Measurements from ENCODE around the gene RFX2. TPM values are rescaled to one million over a fixed set of nuclear protein-coding genes. Genes with fewer than 3 reads are reported as not detected.

Gene RFX2
- total RNA-seq, 1 donor, result 10.7 TPM

DNA sequence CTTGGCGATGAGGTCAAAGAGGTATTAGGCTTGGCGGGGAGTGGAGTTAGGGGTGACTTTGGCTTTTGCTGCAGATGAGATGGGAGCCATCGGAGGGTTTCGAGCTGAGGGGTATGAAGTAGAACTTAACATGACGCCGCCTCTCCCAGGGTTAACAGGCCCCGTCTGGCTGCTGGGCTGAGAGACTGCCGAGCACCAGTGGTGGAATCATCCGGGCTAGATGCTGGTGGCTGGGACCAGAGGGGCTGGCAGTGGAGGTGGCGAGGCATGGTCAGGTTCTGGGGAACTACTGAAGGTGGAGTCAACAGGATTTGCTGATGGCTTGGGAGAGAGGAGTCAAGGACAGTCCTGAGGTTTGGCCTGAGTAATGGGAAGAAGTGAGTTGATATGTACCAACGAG lies 4.9 kb downstream of the RFX2 start:
- no peak overlapping the region for H3K4me3 ChIP-seq (ENCODE audit: low read depth, low read length)
- DNase-seq (ENCODE audit: low read depth), result no peak
- no peak for TF ChIP-seq CTCF (IDR thresholded peaks at IDR 0.05; ENCODE audit: insufficient read depth, low read length)

DNA sequence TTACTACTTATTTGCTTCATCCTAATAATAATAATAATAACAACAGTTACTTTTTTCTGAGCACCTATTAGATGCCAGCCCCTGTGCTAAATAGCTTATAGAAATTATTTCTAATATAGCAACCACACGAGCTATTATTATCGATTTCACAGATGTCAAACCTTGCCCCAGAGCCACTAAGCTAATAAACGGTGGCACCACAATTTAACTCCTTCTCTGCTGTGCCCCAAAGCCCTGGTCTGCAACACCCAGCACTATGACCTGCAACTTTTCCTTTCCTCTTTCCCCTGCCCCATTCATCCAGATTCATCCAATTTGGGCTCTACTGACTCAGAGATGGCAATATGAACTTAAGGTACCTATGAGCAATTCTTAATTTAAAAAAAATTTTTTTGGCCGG lies 6.4 kb downstream of the RFX2 start:
- H3K4me3 ChIP-seq (ENCODE audit: low read depth, low read length), result no peak overlapping the region
- no peak for TF ChIP-seq CTCF (IDR thresholded peaks at IDR 0.05; ENCODE audit: insufficient read depth, low read length)
- DNase-seq (ENCODE audit: low read depth), result no peak

DNA sequence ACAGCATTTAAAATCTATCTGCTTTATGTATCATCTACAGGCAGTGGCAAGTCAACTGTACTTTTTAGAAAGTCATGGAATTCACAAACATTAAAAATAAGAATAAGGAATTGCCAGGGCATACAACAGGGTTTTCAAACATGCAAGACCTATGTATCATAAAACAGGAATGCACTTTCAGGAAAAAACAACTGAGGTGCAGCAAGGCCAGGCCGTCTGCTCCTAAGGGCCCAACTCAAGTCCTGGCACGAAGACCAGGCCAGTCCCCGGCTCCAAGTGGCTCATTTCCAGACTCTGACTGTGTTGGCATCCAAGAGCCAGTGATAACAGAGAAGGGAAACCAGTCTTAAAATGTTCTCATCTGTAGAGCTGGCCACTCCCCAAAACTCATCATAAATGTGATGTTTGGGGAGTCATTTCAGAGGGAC lies 7.1 kb downstream of the RFX2 start:
- no peak overlapping the region for H3K4me3 ChIP-seq (ENCODE audit: low read depth, low read length)
- TF ChIP-seq CTCF (IDR thresholded peaks at IDR 0.05; ENCODE audit: insufficient read depth, low read length), result no peak
- peak; percentile 100 for DNase-seq (ENCODE audit: low read depth)

- no peak overlapping the region for H3K4me3 ChIP-seq (ENCODE audit: low read depth, low read length)
- no peak for TF ChIP-seq CTCF (IDR thresholded peaks at IDR 0.05; ENCODE audit: insufficient read depth, low read length)
- DNase-seq (ENCODE audit: low read depth), result no peak
Observed at GRCh38 chr19:6101991-6102390, 8.3 kb downstream of the RFX2 start.

GRCh38 chr19:6101291-6101825 lies 8.9 kb downstream of the RFX2 start:
- no peak for TF ChIP-seq CTCF (IDR thresholded peaks at IDR 0.05; ENCODE audit: insufficient read depth, low read length)
- peak; percentile 86 for DNase-seq (ENCODE audit: low read depth)
- no peak overlapping the region for H3K4me3 ChIP-seq (ENCODE audit: low read depth, low read length)

GRCh38 chr19:6100284-6100915 lies 9.9 kb downstream of the RFX2 start:
- DNase-seq (ENCODE audit: low read depth), result no peak
- no peak overlapping the region for H3K4me3 ChIP-seq (ENCODE audit: low read depth, low read length)
- no peak for TF ChIP-seq CTCF (IDR thresholded peaks at IDR 0.05; ENCODE audit: insufficient read depth, low read length)

- no peak for DNase-seq (ENCODE audit: low read depth)
- no peak for TF ChIP-seq CTCF (IDR thresholded peaks at IDR 0.05; ENCODE audit: insufficient read depth, low read length)
- H3K4me3 ChIP-seq (ENCODE audit: low read depth, low read length), result no peak overlapping the region
Observed at GRCh38 chr19:6099599-6099998, 10.7 kb downstream of the RFX2 start.

All from fibroblast of the aortic adventitia (primary cell).